ENCODE data around the gene MTHFSD.
A peak's percentile ranks its signal among the peaks of the same experiment; 100 is the strongest.

MTHFSD gene, protein sequence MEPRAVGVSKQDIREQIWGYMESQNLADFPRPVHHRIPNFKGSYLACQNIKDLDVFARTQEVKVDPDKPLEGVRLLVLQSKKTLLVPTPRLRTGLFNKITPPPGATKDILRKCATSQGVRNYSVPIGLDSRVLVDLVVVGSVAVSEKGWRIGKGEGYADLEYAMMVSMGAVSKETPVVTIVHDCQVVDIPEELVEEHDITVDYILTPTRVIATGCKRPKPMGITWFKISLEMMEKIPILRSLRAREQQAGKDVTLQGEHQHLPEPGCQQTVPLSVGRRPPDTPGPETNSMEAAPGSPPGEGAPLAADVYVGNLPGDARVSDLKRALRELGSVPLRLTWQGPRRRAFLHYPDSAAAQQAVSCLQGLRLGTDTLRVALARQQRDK

DNA sequence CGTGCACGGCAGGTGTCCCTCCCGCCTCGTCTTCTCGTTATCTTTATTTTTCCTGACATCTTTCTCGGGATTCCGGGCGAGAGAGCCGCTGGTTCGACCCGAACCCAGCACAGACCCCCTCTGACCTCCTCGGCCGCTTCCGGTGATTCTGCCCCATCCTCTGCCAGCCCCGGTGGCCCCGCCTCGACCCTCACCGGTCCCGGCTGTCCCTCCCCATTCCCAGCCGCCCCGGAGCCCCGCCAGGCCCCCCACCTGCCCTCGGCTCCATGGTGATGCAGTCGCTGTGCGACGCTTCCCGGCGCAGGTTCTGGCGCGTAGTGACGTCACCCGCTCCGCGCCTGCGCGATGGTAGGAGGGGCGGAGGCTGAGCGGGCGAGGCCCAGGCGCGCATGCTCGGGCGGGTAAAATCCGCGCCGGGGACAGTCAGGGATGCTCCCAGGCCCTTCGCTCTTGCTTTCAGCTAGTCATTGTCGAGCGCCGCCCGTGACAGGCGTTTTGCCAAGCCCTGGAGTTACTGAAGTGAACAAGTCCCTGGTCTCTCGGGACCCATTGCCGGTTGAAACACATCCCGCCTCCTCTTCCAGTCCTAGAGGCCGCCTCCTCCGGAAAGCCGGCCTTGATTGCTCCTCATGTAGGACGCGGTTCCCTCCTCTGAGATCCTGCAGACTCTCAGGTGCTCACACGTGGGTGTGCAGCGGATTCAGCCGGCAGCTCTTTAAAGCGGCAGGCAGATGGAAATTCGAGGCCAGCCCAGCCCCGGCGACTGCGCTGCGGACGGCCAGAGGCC, at the start of gene MTHFSD:
TSS of gene MTHFSD (minus strand) at position 319 of the 787 bp plus-strand sequence. CDS start at position 268, 51 bp downstream.
- TF ChIP-seq, protein P1, sequence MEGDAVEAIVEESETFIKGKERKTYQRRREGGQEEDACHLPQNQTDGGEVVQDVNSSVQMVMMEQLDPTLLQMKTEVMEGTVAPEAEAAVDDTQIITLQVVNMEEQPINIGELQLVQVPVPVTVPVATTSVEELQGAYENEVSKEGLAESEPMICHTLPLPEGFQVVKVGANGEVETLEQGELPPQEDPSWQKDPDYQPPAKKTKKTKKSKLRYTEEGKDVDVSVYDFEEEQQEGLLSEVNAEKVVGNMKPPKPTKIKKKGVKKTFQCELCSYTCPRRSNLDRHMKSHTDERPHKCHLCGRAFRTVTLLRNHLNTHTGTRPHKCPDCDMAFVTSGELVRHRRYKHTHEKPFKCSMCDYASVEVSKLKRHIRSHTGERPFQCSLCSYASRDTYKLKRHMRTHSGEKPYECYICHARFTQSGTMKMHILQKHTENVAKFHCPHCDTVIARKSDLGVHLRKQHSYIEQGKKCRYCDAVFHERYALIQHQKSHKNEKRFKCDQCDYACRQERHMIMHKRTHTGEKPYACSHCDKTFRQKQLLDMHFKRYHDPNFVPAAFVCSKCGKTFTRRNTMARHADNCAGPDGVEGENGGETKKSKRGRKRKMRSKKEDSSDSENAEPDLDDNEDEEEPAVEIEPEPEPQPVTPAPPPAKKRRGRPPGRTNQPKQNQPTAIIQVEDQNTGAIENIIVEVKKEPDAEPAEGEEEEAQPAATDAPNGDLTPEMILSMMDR (conservative IDR thresholded peaks at IDR 0.05; ENCODE audit: low read depth, low read length): no peak
- peak within 1 kb of the TSS; percentile 92 for H3K4me3 ChIP-seq (ENCODE audit: low read depth, low read length)
- DNase-seq (ENCODE audit: low read depth): peak; percentile 94

DNA sequence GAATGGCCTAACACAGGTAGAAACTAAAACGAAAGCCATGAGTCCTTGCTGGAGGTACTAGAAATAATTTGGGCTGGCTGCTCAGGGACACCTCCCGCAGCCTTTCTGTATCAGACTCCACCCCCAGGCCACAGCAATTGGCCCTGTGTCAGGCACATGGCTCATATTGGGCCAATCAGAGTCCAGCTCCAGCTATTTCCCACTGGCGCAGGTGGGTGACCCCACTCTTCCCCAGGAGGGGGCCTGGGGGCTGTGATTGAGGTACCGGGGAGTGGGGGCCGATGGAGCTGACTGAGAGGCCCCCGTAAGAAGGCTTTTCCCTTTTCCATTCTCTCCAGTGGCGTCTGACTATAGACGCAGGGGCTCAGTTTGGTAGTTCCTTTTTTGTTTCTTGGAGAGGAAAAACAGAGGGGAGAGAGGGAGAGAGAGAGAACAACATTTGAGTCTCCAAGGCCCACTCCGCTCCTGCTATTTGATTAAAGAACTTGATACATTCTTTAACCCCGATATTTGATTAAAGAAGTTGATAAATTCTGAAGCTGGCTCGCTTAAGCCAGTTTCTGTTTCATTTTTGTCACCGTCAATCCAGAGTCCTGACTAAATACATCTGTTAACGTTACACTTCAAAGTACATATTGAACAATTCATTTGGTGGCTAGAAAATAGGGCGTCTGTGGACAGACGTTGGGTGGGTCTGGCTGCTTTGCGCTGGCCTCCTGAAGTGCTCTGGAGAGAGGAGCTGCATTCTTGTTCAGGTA, 49.6 kb upstream of the MTHFSD start:
- no peak for DNase-seq (ENCODE audit: low read depth)
- TF ChIP-seq, protein P1 (conservative IDR thresholded peaks at IDR 0.05; ENCODE audit: low read depth, low read length): no peak
- no peak overlapping the region for H3K4me3 ChIP-seq (ENCODE audit: low read depth, low read length)

GRCh38 chr16:86602521-86602920, 47.5 kb upstream of the MTHFSD start:
- DNase-seq (ENCODE audit: low read depth): no peak
- H3K4me3 ChIP-seq (ENCODE audit: low read depth, low read length): no peak overlapping the region
- TF ChIP-seq, protein P1 (conservative IDR thresholded peaks at IDR 0.05; ENCODE audit: low read depth, low read length): no peak

GRCh38 chr16:86601356-86601755, 46.3 kb upstream of the MTHFSD start:
- DNase-seq (ENCODE audit: low read depth): no peak
- no peak overlapping the region for H3K4me3 ChIP-seq (ENCODE audit: low read depth, low read length)
- TF ChIP-seq, protein P1 (conservative IDR thresholded peaks at IDR 0.05; ENCODE audit: low read depth, low read length): no peak

DNA sequence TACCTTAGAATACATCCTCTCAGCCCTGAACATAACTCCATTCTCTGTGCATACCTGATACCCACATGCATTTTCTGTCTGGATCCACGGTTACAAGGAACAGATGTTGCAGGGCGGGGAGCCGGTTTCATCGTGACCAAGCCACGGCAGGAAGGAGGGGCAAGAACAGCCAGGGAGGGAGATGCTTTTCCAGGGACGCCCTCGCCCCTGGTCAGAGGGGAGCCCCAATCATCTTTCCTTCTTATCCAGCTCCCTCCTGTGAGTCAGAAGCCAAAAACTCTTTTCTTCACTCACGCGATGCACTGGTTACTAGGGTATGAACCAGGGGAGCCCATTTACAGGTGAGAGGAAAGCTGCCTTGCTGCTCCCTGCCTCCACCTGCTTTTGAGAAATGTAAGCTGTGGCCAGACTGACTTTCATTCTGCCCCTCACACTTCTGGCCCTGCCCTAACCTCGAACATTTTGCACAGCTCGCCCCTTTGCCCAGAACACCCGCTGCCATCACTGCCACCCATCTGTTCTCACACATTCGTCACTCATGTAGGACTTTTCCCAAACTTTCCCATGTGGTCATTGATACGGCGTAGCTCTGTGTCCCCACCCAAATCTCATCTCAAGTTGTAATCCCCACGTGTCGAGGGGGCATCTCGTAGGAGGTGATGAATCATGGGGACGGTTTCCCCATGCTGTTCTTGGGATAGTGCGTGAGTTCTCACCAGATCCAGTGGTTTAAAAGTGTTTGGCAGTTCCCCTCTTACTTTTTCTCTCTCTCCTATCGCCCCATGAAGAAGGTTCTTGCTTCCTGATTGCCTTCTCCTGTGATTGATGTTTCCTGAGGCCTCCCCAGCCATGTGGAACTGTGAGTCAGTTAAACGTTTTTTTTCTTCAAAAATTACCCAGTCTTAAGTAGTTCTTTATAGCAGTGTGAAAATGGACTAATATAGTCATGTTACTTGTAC, 43.9 kb upstream of the MTHFSD start:
- TF ChIP-seq, protein P1 (conservative IDR thresholded peaks at IDR 0.05; ENCODE audit: low read depth, low read length): no peak
- H3K4me3 ChIP-seq (ENCODE audit: low read depth, low read length): no peak overlapping the region
- DNase-seq (ENCODE audit: low read depth): no peak

All from choroid plexus epithelial cell (primary cell).